Osteoblast (primary cell): ENCODE data around the gene ENPP5. TPM values are rescaled to one million over a fixed set of nuclear protein-coding genes. Genes with fewer than 3 reads are reported as not detected.

Experiments used
- DNase-seq: peaks from one replicate; pipeline ENCODE4 v3.0.0; 2011; ENCODE audit warnings: low spot score, mixed read lengths; ENCODE audit not compliant: insufficient read length; ENCODE audit errors: missing footprints
- H2AFZ ChIP-seq: 2 replicates; pipeline ENCODE4 v1.6.0; 2011; ENCODE audit warnings: mild to moderate bottlenecking, low read length
- H3K27ac ChIP-seq: 2 replicates; pipeline ENCODE4 v1.5.1; 2011; ENCODE audit warnings: mild to moderate bottlenecking, low read depth, low read length, moderate library complexity
- H3K27me3 ChIP-seq: 2 replicates; pipeline ENCODE4 v1.6.0; 2012; ENCODE audit warnings: mild to moderate bottlenecking, control low read depth, inconsistent platforms, low read length, moderate library complexity; ENCODE audit not compliant: insufficient read depth
- H3K36me3 ChIP-seq: 2 replicates; pipeline ENCODE4 v1.5.1; 2011; ENCODE audit warnings: mild to moderate bottlenecking, low read length, control low read depth, moderate library complexity; ENCODE audit not compliant: insufficient read depth
- H3K4me1 ChIP-seq: 2 replicates; pipeline ENCODE4 v1.5.1; 2011; ENCODE audit warnings: mild to moderate bottlenecking, low read length, control low read depth, moderate library complexity; ENCODE audit not compliant: insufficient read depth
- H3K4me2 ChIP-seq: 2 replicates; pipeline ENCODE4 v1.6.0; 2011; ENCODE audit warnings: mild to moderate bottlenecking, low read length; ENCODE audit not compliant: insufficient read depth
- H3K4me3 ChIP-seq: fragments of 200-600 bp; sonication (generic); 3 replicates; pipeline ENCODE4 v1.5.1; 2012; ENCODE audit warnings: mild to moderate bottlenecking, low read length, inconsistent platforms; ENCODE audit not compliant: insufficient read depth
- H3K79me2 ChIP-seq: 2 replicates; pipeline ENCODE4 v1.6.0; 2012; ENCODE audit warnings: mild to moderate bottlenecking, low read length, control low read depth, inconsistent platforms; ENCODE audit not compliant: insufficient read depth
- H3K9me3 ChIP-seq: 2 replicates; pipeline ENCODE4 v1.5.1; 2011; ENCODE audit warnings: low read depth, low read length, control low read depth
- H4K20me1 ChIP-seq: 2 replicates; pipeline ENCODE4 v1.6.0; 2012; ENCODE audit warnings: mild to moderate bottlenecking, low read length, control low read depth; ENCODE audit not compliant: insufficient read depth
- CTCF ChIP-seq: IDR thresholded peaks from 2 replicates; pipeline ENCODE4 v1.5.1; 2011; ENCODE audit warnings: mild to moderate bottlenecking, low read depth, low read length, moderate library complexity; ENCODE audit errors: extremely low read depth
- total RNA-seq: library from RNA; depleted of rRNA; stranded (reverse); fragments of >200 nt; gene quantifications from 2 replicates; pipeline ENCODE4 v1.2.3, GENCODE V29; 2012

The ENPP5 gene
- total RNA-seq, 1 donor, result 2.5 TPM

GRCh38 chr6:46190889-46191288 is 20.1 kb upstream of the ENPP5 start:
- no peak overlapping the region for H2AFZ ChIP-seq
- DNase-seq, result no peak
- no peak overlapping the region for H3K4me3 ChIP-seq
- peaks cover 11% of the 10 kb centered on the region for H3K27me3 ChIP-seq
- no peaks in the 10 kb centered on the region for H3K79me2 ChIP-seq
- peaks cover 26% of the 10 kb centered on the region for H3K4me1 ChIP-seq
- no peak overlapping the region for H3K27ac ChIP-seq
- H3K36me3 ChIP-seq, result no peaks in the 10 kb centered on the region
- no peak for TF ChIP-seq CTCF
- no peak overlapping the region for H3K4me2 ChIP-seq
- no peaks in the 10 kb centered on the region for H4K20me1 ChIP-seq
- H3K9me3 ChIP-seq, result no peaks in the 10 kb centered on the region

- H3K36me3 ChIP-seq, result no peaks in the 10 kb centered on the region
- H3K4me3 ChIP-seq, result no peak overlapping the region
- no peaks in the 10 kb centered on the region for H3K79me2 ChIP-seq
- no peaks in the 10 kb centered on the region for H3K9me3 ChIP-seq
- peaks cover 9% of the 10 kb centered on the region for H3K27me3 ChIP-seq
- no peak overlapping the region for H3K4me2 ChIP-seq
- TF ChIP-seq CTCF, result no peak
- H3K4me1 ChIP-seq, result peaks cover 35% of the 10 kb centered on the region
- no peak overlapping the region for H2AFZ ChIP-seq
- no peak overlapping the region for H3K27ac ChIP-seq
- DNase-seq, result no peak
- H4K20me1 ChIP-seq, result no peaks in the 10 kb centered on the region
Observed at GRCh38 chr6:46189726-46190125, 18.9 kb upstream of the ENPP5 start.

GRCh38 chr6:46186583-46186982 is 15.8 kb upstream of the ENPP5 start:
- H3K36me3 ChIP-seq, result no peaks in the 10 kb centered on the region
- no peak for TF ChIP-seq CTCF
- no peak for DNase-seq
- H3K9me3 ChIP-seq, result no peaks in the 10 kb centered on the region
- no peak overlapping the region for H2AFZ ChIP-seq
- H3K79me2 ChIP-seq, result no peaks in the 10 kb centered on the region
- H3K4me1 ChIP-seq, result peaks cover 29% of the 10 kb centered on the region
- peak overlapping the region; percentile 13 for H3K4me2 ChIP-seq
- no peaks in the 10 kb centered on the region for H4K20me1 ChIP-seq
- peaks cover 6% of the 10 kb centered on the region for H3K27me3 ChIP-seq
- no peak overlapping the region for H3K4me3 ChIP-seq
- no peak overlapping the region for H3K27ac ChIP-seq

- no peaks in the 10 kb centered on the region for H3K36me3 ChIP-seq
- H3K27me3 ChIP-seq, result peaks cover 16% of the 10 kb centered on the region
- no peak overlapping the region for H3K4me3 ChIP-seq
- no peaks in the 10 kb centered on the region for H3K9me3 ChIP-seq
- peaks cover 28% of the 10 kb centered on the region for H3K4me1 ChIP-seq
- no peak for DNase-seq
- peak overlapping the region; percentile 30 for H3K27ac ChIP-seq
- peak overlapping the region; percentile 71 for H3K4me2 ChIP-seq
- no peaks in the 10 kb centered on the region for H4K20me1 ChIP-seq
- peak; percentile 15 for TF ChIP-seq CTCF
- no peaks in the 10 kb centered on the region for H3K79me2 ChIP-seq
- H2AFZ ChIP-seq, result no peak overlapping the region
Observed at GRCh38 chr6:46184114-46184513, 13.3 kb upstream of the ENPP5 start.
